Spinal cord (tissue), 10 donors: Measurements from ENCODE around the gene TMEM248. TPM values are rescaled to one million over a fixed set of nuclear protein-coding genes. Genes with fewer than 3 reads are reported as not detected.

Source experiments
- DNase-seq, 6 donors: peaks; one replicate each; pipeline versions ENCODE4 v3.0.0 to v3.0.0-alpha.2; 2013 to 2015; ENCODE audit warnings: low spot score in 6 of 6, low read depth in 4 of 6
- H3K27ac ChIP-seq: one replicate; pipeline ENCODE4 v1.5.1; 2013; ENCODE audit warnings: low read depth, low read length, control low read depth
- H3K27me3 ChIP-seq: one replicate; pipeline ENCODE4 v1.6.1; 2013; ENCODE audit warnings: low read length; ENCODE audit not compliant: control insufficient read depth, insufficient read depth
- H3K36me3 ChIP-seq: one replicate; pipeline ENCODE4 v1.6.1; 2013; ENCODE audit warnings: low read length; ENCODE audit not compliant: control insufficient read depth, insufficient read depth
- H3K4me1 ChIP-seq: one replicate; pipeline ENCODE4 v1.6.1; 2013; ENCODE audit warnings: low read length; ENCODE audit not compliant: control insufficient read depth, insufficient read depth
- H3K4me3 ChIP-seq: one replicate; pipeline ENCODE4 v1.5.1; 2013; ENCODE audit warnings: low read depth, low read length, control low read depth
- H3K9me3 ChIP-seq: one replicate; pipeline ENCODE4 v1.6.1; 2013; ENCODE audit warnings: low read length; ENCODE audit not compliant: control insufficient read depth, insufficient read depth
- WGBS: methylation state at CpG from one replicate; pipeline ENCODE4 v1.1.5; 2013; ENCODE audit warnings: missing lambda C conversion rate; ENCODE audit not compliant: insufficient coverage; 5-methylcytosine and 5-hydroxymethylcytosine counted together
- polyA plus RNA-seq, 2 donors: library from polyadenylated mRNA; unstranded; fragments of 120-200 nt; gene quantifications; one replicate each; pipeline ENCODE4 v1.2.1, GENCODE V29; 2013; ENCODE audit not compliant: insufficient read length in 2 of 2
- total RNA-seq, 2 donors: library from RNA; depleted of rRNA in 1 of 2; stranded (reverse); fragments of 120-200 nt in 1 of 2; fragments of >200 nt in 1 of 2; gene quantifications; one replicate each; pipeline versions ENCODE4 v1.2.3 to v1.2.4, GENCODE V29; 2013 to 2014
- donor health status: healthy.

TMEM248 gene
- total and polyA plus RNA-seq, 4 donors: 68.2 to 101 (median 76.2) TPM

- H3K27ac ChIP-seq: no peak overlapping the region
- H3K4me3 ChIP-seq: no peak overlapping the region
- DNase-seq: no peak
- peaks cover 1% of the 10 kb centered on the region for H3K9me3 ChIP-seq
- no peaks in the 10 kb centered on the region for H3K4me1 ChIP-seq
- 100% methylated on average over 1 of the region's 4 CpGs for whole genome bisulfite sequencing
- H3K27me3 ChIP-seq: no peaks in the 10 kb centered on the region
- peaks cover 10% of the 10 kb centered on the region for H3K36me3 ChIP-seq
Observed at GRCh38 chr7:66937940-66938339, 16.9 kb downstream of the TMEM248 start.

- 89% methylated on average over 3 of the region's 4 CpGs for WGBS
- no peaks in the 10 kb centered on the region for H3K27me3 ChIP-seq
- DNase-seq: no peak
- H3K4me3 ChIP-seq: no peak overlapping the region
- no peaks in the 10 kb centered on the region for H3K4me1 ChIP-seq
- H3K27ac ChIP-seq: no peak overlapping the region
- H3K36me3 ChIP-seq: peaks cover 15% of the 10 kb centered on the region
- peaks cover 1% of the 10 kb centered on the region for H3K9me3 ChIP-seq
Observed at GRCh38 chr7:66939325-66939724, 18.3 kb downstream of the TMEM248 start.

DNA sequence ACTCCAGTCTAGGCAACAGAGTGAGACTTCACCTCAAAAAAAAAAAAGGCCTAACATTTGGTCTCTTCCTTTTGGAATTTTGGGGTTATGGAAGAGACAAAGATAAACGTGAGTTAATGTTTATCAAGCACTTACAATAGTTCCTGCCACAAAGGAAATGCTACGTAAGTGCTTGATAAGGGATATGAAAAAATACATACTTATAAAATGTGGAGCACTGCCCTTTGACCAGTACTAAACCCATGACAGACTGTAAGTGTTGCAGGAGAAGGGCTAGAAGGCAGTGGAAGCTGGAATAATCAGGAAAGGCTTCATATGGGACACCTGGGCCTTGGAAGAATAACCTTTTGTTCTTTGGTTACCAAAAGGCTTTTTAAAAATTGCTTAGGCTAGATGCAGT is 25.5 kb downstream of the TMEM248 start:
- H3K27me3 ChIP-seq: no peaks in the 10 kb centered on the region
- DNase-seq: no peak
- no peaks in the 10 kb centered on the region for H3K4me1 ChIP-seq
- peaks cover 61% of the 10 kb centered on the region for H3K36me3 ChIP-seq
- no peaks in the 10 kb centered on the region for H3K9me3 ChIP-seq
- H3K27ac ChIP-seq: no peak overlapping the region
- no peak overlapping the region for H3K4me3 ChIP-seq
- WGBS: no CpG with 5 or more reads among the region's 2 CpGs

DNA sequence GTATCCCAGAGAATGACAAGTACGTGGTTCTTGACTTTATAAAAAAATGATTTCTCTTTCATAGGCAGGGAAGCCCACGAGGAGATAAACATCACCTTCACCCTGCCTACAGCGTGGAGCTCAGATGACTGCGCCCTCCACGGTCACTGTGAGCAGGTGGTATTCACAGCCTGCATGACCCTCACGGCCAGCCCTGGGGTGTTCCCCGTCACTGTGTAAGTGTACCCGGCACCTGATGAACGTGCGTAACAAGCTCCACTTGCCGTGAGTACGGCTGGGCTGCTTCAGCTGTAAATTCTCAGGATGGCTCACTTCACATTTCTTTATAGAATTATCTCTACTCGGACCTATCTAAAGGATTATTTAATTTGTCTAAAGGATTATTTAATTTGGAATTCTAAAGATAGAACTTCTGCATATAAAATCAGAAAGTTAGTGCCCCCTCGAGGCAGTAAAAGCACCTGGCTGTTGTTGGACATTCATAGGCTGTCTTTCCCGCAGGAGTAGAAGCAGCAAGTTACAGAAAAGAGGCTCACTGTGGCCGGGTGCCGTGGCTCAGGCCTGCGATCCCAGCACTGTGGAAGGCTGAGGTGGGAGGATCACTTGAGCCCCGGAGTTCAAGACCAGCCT is 27.6 kb downstream of the TMEM248 start:
- Histone ChIP-seq H3K36me3 (peaks cover 65% of the 10 kb centered on the region), H3K4me3 (no peak overlapping the region), H3K4me1 (no peaks in the 10 kb centered on the region), H3K9me3 (no peaks in the 10 kb centered on the region), H3K27ac (no peak overlapping the region), H3K27me3 (no peaks in the 10 kb centered on the region)
- WGBS: 93% methylated on average over 9 of the region's 19 CpGs
- no peak for DNase-seq

DNA sequence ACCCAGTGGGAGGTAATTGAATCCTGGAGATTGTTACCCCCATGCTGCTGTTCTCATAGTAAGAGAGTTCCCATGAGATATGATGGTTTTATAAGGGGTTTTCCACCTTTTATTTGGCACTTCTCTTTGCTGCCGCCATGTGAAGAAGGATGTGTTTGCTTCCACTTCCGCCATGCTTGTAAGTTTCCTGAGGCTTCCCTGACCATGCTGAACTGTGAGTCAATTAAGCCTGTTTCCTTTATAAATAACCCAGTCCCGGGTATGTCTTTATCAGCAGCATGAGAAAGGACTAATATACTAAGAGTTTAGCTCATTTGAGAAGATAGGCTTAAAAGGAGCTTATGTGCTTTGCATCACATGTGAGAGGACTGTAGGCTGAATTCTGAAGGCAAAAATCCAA is 29.3 kb downstream of the TMEM248 start:
- no peak overlapping the region for H3K4me3 ChIP-seq
- peaks cover 74% of the 10 kb centered on the region for H3K36me3 ChIP-seq
- no peaks in the 10 kb centered on the region for H3K27me3 ChIP-seq
- no peaks in the 10 kb centered on the region for H3K4me1 ChIP-seq
- no CpG with 5 or more reads among the region's 3 CpGs for WGBS
- H3K9me3 ChIP-seq: no peaks in the 10 kb centered on the region
- DNase-seq: no peak
- H3K27ac ChIP-seq: no peak overlapping the region

DNA sequence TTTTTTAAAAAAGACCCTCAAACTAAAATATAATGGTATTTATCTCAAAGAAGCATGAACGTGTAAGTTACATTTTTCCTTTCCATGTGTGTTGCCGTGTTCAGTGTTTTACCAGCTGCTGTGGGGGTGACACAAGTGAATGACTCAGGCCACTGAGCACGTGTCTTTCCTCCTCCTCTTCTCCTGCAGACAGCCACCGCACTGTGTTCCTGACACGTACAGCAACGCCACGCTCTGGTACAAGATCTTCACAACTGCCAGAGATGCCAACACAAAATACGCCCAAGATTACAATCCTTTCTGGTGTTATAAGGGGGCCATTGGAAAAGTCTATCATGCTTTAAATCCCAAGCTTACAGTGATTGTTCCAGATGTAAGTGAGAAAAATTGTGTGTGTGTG is 29.7 kb downstream of the TMEM248 start:
- H3K27me3 ChIP-seq: no peaks in the 10 kb centered on the region
- H3K4me1 ChIP-seq: no peaks in the 10 kb centered on the region
- H3K27ac ChIP-seq: no peak overlapping the region
- H3K9me3 ChIP-seq: no peaks in the 10 kb centered on the region
- 100% methylated on average over 2 of the region's 8 CpGs for WGBS
- H3K36me3 ChIP-seq: peaks cover 74% of the 10 kb centered on the region
- no peak for DNase-seq
- H3K4me3 ChIP-seq: no peak overlapping the region

DNA sequence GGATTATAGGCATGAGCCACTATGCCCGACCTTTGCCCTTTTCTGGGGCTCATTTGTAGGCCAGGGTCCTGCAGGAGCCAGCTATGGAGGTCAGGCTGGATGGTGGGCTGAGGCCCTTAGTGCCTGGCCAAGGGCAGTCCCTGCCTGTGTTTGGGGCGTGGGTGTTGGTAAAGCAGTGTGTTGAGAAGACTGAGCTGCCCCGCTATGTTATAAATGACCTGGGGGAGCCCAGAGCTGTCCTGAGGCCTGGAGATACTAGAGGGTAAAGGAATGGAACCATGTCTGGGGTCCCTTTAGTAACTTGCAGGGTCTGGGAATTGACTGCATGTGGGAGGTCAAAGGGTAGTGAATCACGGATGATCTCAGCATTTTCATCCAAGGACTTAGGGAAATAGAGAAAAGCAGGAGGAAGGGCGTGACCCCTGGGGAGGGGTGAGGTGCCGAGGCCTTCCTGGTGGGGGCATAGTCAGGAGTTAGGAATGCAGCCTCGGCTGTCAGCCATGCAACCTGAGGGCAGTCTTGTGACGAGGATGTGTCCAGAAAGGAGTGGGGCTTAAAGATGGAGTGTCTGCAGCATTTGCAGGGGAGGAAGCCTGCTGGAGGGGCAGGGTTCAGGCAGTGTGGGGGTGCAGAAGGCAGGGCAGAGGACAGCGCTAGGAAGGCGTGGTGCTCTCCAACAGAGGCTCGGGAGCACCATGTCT is 31.5 kb downstream of the TMEM248 start:
- no peak overlapping the region for H3K27ac ChIP-seq
- 93% methylated on average over 9 of the region's 11 CpGs for WGBS

DNA sequence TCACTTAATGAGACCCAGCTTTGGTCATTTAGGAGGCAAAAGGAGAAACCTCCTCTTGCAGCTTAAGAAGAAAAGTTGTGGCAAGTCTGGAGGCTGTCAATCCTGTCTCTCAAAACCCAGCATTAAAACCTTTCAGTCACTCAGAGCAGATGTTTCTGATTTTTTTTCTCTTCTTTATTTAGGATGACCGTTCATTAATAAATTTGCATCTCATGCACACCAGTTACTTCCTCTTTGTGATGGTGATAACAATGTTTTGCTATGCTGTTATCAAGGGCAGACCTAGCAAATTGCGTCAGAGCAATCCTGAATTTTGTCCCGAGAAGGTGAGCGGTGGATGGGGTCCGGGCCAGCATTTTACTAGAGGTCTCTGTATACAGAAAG is 32.0 kb downstream of the TMEM248 start:
- no peak overlapping the region for H3K4me3 ChIP-seq
- H3K9me3 ChIP-seq: no peaks in the 10 kb centered on the region
- no peaks in the 10 kb centered on the region for H3K27me3 ChIP-seq
- WGBS: 80% methylated on average over 1 of the region's 5 CpGs
- no peak overlapping the region for H3K27ac ChIP-seq
- peaks cover 65% of the 10 kb centered on the region for H3K36me3 ChIP-seq
- H3K4me1 ChIP-seq: no peaks in the 10 kb centered on the region
- no peak for DNase-seq

More for the DNA sequence above, 31.5 kb downstream of the TMEM248 start:
- no peak for DNase-seq
- Histone ChIP-seq H3K4me1 (no peaks in the 10 kb centered on the region), H3K4me3 (no peak overlapping the region), H3K36me3 (peaks cover 63% of the 10 kb centered on the region), H3K27me3 (no peaks in the 10 kb centered on the region), H3K9me3 (no peaks in the 10 kb centered on the region)

- 92% methylated on average over 10 of the region's 13 CpGs for WGBS
- Histone ChIP-seq H3K4me3 (no peak overlapping the region), H3K36me3 (peaks cover 53% of the 10 kb centered on the region), H3K4me1 (no peaks in the 10 kb centered on the region), H3K27ac (no peak overlapping the region), H3K27me3 (no peaks in the 10 kb centered on the region), H3K9me3 (no peaks in the 10 kb centered on the region)
- DNase-seq: no peak
Observed at GRCh38 chr7:66957595-66958290, 36.7 kb downstream of the TMEM248 start.
